Nasal cavity respiratory epithelium epithelial cell of viscerocranial mucosa (primary cell): ENCODE measurements around the gene CEP126. TPM values are rescaled to one million over a fixed set of nuclear protein-coding genes. Genes with fewer than 3 reads are reported as not detected.

Experiments
- total RNA-seq: library from RNA; depleted of rRNA; stranded (reverse); fragments of >200 nt; gene quantifications from 2 replicates; pipeline ENCODE4 v1.2.3, GENCODE V29; 2014

The CEP126 gene, protein sequence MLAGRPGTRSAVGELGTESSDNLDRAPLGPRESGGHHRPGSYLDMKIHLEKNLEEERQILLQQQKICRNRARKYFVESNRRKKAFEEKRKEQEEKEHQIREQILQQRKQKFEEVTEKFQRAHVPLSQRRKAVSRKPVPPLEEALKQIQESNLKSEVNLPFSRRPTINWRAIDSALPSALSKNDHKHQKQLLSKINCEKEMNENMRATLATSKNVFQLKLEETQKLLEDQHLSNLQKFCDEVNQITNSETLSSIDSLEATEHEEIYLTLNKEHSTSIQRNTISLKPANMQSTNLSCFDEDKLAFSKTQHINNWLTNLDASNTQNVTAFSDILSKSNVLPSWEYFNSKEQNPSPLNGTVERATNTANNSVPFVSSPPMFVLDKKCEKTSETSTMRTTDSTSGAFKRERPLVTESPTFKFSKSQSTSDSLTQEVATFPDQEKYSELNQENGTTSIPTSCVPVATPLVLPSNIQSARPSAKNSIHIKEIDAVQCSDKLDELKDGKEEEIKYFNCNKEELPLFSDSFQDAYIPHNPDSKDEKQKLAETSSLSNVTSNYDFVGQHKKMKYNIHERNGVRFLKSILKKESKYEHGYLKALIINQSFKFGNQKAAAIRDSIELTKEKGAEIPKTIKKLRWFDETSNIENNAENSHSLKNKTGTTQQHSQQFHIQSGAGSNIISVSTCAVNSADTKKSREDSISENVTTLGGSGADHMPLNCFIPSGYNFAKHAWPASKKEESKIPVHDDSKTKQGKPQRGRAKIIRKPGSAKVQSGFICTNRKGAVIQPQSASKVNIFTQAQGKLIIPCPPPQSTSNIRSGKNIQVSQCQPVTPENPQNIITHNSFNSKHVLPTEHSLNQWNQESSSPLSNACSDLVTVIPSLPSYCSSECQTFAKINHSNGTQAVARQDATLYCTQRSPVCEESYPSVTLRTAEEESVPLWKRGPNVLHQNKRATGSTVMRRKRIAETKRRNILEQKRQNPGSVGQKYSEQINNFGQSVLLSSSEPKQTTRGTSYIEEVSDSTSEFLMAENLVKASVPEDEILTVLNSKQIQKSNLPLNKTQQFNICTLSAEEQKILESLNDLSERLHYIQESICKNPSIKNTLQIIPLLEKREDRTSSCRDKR
- 1.0 and 1.7 TPM in 2 replicates for total RNA-seq

GRCh38 chr11:101914738-101915426, at the start of gene CEP126:
CEP126 (plus strand) TSS chr11:101915010; CDS start chr11:101915285, 275 bp downstream.

DNA sequence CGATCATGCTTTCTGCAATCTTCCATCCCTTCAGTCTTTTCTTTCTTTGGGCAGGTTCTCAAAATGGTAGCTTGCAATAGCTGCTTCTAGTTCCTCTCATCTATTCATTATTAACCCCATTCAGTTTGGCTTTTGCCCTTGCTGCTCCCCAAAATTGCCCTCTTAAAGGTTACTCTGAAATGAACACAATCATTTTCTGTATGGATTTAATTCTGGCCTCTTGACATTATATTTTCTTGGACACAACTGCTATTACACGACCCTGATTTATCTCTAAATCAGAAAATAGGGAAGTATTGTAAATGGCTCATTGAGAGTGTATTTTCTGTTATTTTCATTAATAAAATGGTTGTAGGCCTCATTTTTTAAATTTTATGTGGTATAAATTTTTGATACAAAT, 1.6 kb downstream of the CEP126 start, which contains the start of gene ANGPTL5:
Gene ANGPTL5, minus strand, starts transcription at position 101 of the 400 bp plus-strand sequence. CDS start 8,613 bp downstream, outside the sequence.

GRCh38 chr11:102047305-102047924, 132.6 kb downstream of the CEP126 start, which contains the start of gene CFAP300:
CFAP300 (plus strand) TSS chr11:102047437; CDS start chr11:102047471, 34 bp downstream.

Other genes starting within 250 kb of the CEP126 start
- not detected in 2 replicates for gene ANGPTL5, start 1.5 kb downstream of the CEP126 start, total RNA-seq
- gene CFAP300, start 132.4 kb downstream of the CEP126 start, total RNA-seq, result 3.0 and 5.1 TPM in 2 replicates
- gene YAP1, start 195.4 kb downstream of the CEP126 start, total RNA-seq, result 195 and 207 TPM in 2 replicates